ENCODE data around the gene SSBP4. TPM values are rescaled to one million over a fixed set of nuclear protein-coding genes. Genes with fewer than 3 reads are reported as not detected.
A peak's percentile ranks its signal among the peaks of the same experiment; 100 is the strongest.

The SSBP4 gene
- total RNA-seq, 1 experiment from 2014 or later = 164 TPM

GRCh38 chr19:18418029-18418482, 1.1 kb upstream of the SSBP4 start:
- no peaks in the 10 kb centered on the region for H3K27me3 ChIP-seq (ENCODE audit: insufficient read depth, low read length)
- TF ChIP-seq SP1 (IDR thresholded peaks at IDR 0.05; ENCODE audit: low read depth) (no peak), REST (IDR thresholded peaks at IDR 0.05; ENCODE audit: low read depth) (no peak), RAD21 (IDR thresholded peaks at IDR 0.05; ENCODE audit: low read depth) (no peak), MAX (IDR thresholded peaks at IDR 0.05) (no peak), ZFX (IDR thresholded peaks at IDR 0.05) (no peak), POLR2A (IDR thresholded peaks at IDR 0.05; ENCODE audit: borderline replicate concordance, extremely low read depth, insufficient read depth, insufficient read length) (no peak), YY1 (IDR thresholded peaks at IDR 0.05; ENCODE audit: extremely low read depth, insufficient replicate concordance, low read depth, low read length) (no peak), CBX3 (IDR thresholded peaks at IDR 0.05; ENCODE audit: low read depth) (no peak), FOSL1 (IDR thresholded peaks at IDR 0.05; ENCODE audit: low read depth) (no peak), TCF7L2 (IDR thresholded peaks at IDR 0.05; ENCODE audit: borderline replicate concordance, extremely low read depth, insufficient read depth, insufficient read length) (no peak), EZH2phosphoT487 (IDR thresholded peaks at IDR 0.05; ENCODE audit: borderline replicate concordance) (no peak), EZH2 (IDR thresholded peaks at IDR 0.05) (no peak)
- TF ChIP-seq, protein P1, sequence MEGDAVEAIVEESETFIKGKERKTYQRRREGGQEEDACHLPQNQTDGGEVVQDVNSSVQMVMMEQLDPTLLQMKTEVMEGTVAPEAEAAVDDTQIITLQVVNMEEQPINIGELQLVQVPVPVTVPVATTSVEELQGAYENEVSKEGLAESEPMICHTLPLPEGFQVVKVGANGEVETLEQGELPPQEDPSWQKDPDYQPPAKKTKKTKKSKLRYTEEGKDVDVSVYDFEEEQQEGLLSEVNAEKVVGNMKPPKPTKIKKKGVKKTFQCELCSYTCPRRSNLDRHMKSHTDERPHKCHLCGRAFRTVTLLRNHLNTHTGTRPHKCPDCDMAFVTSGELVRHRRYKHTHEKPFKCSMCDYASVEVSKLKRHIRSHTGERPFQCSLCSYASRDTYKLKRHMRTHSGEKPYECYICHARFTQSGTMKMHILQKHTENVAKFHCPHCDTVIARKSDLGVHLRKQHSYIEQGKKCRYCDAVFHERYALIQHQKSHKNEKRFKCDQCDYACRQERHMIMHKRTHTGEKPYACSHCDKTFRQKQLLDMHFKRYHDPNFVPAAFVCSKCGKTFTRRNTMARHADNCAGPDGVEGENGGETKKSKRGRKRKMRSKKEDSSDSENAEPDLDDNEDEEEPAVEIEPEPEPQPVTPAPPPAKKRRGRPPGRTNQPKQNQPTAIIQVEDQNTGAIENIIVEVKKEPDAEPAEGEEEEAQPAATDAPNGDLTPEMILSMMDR (IDR thresholded peaks at IDR 0.05 in 2 of 3, conservative IDR thresholded peaks at IDR 0.05 in 1 of 3; ENCODE audit: borderline replicate concordance in 1 of 3, insufficient read depth in 1 of 3, low read depth in 2 of 3, low read length in 2 of 3) = no peak
- ATAC-seq (no peak), DNase-seq (ENCODE audit: low read depth, low spot score) (no peak)
- H3K4me1 ChIP-seq (ENCODE audit: control insufficient read depth in 1 of 2, insufficient read depth in 2 of 2, low read length in 2 of 2) = peaks cover 54 to 80% of the 10 kb centered on the region in 2 experiments
- CTCF ChIA-PET = interaction anchor here (0.7 to 3.5 kb wide), 5 partner anchors 8 to 498 kb away, joined by 3 to 11 read pairs (median 3); no protein-coding TSS in a partner anchor
- H4K20me1 ChIP-seq (ENCODE audit: insufficient read depth) = no peaks in the 10 kb centered on the region
- H3K9me3 ChIP-seq (ENCODE audit: control insufficient read depth in 1 of 2, insufficient read depth in 1 of 2, low read depth in 1 of 2, low read length in 2 of 2) = no peaks in the 10 kb centered on the region
- POLR2A ChIA-PET = interaction anchor here (0.9 to 5.3 kb wide), 7 partner anchors 13 to 138 kb away, joined by 3 to 45 read pairs (median 6); partner anchors contain the start of genes GDF15 and JUND
- H3K9ac ChIP-seq (ENCODE audit: low read length) = peak overlapping the region; percentile 96
- H3K27ac ChIP-seq (ENCODE audit: low read depth, low read length) = peak overlapping the region; percentile 98
- intact Hi-C loops (cut with micrococcal nuclease) = no loop called here
- peaks cover 38% of the 10 kb centered on the region for H3K79me2 ChIP-seq (ENCODE audit: insufficient read depth, low read length)
- BruUV-seq (replicated peaks) = no TSS peak
- RAD21 ChIA-PET (ENCODE audit: low non-redundant PET in 1 of 2, low total read pairs in 2 of 2, uncharacterized antibody in 2 of 2, unreplicated experiment in 2 of 2) = no interaction called here
- H2AFZ ChIP-seq (ENCODE audit: low read depth, low read length, poor library complexity, severe bottlenecking) = no peak overlapping the region
- H3K9me2 ChIP-seq (ENCODE audit: insufficient read depth) = no peaks in the 10 kb centered on the region
- H3K4me3 ChIP-seq (replicated peaks in 1 of 2; ENCODE audit: low read depth in 1 of 2, low read length in 2 of 2) = peak overlapping the region; percentile 53 to 92
- peak overlapping the region; percentile 100 for H3K4me2 ChIP-seq (ENCODE audit: low read length)
- H3K36me3 ChIP-seq (ENCODE audit: control insufficient read depth in 1 of 2, insufficient read depth in 2 of 2, low read length in 2 of 2) = no peaks in the 10 kb centered on the region; a peak in 1 of 4 replicates

All from HCT116 (cell line).